ENCODE results near the gene CMTM8. TPM values are rescaled to one million over a fixed set of nuclear protein-coding genes. Genes with fewer than 3 reads are reported as not detected.

The CMTM8 gene
- total and polyA plus RNA-seq, 7 donors: 0.49 to 7.9 (median 4.3) TPM; not detected in 1

DNA sequence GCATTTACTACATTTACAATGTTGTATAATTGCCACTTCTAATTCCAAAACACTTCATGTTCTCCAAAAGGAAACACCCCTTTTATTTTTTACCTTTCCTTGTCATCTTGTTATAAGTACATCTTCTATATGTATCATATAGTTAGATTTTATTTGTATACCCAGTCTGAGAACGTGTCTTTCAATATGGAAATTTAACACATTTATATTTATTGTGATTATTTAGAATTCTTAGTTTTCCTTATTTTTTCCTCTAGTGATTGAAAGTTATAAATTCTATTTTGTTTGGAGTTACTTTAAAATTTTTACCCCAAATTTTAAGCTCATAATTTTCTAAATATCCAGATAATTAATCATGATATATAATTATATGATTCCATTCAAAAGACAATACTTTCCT is 15.8 kb downstream of the CMTM8 start:
- no peak for TF ChIP-seq POLR2AphosphoS5 (IDR thresholded peaks at IDR 0.05)
- TF ChIP-seq CTCF (IDR thresholded peaks at IDR 0.05): no peak
- TF ChIP-seq POLR2A (IDR thresholded peaks at IDR 0.05): no peak
- no peak for TF ChIP-seq EP300 (IDR thresholded peaks at IDR 0.05)
- Histone ChIP-seq H3K4me3 (no peak overlapping the region), H3K27ac (no peak overlapping the region), H3K27me3 (no peaks in the 10 kb centered on the region), H3K4me1 (no peaks in the 10 kb centered on the region), H3K9me3 (no peaks in the 10 kb centered on the region), H3K36me3 (no peaks in the 10 kb centered on the region)
- intact Hi-C loops (cut with DNase I): no loop called here
- 92% methylated on average over 1 of the region's 1 CpG for WGBS, 2 donors
- DNase-seq: no peak

GRCh38 chr3:32255345-32255744 is 16.9 kb downstream of the CMTM8 start:
- WGBS, 2 donors: 84 to 89% methylated on average over 2 of the region's 2 CpGs
- TF ChIP-seq POLR2AphosphoS5 (IDR thresholded peaks at IDR 0.05) (no peak), CTCF (IDR thresholded peaks at IDR 0.05) (no peak), POLR2A (IDR thresholded peaks at IDR 0.05) (no peak), EP300 (IDR thresholded peaks at IDR 0.05) (no peak)
- Histone ChIP-seq H3K4me3 (no peak overlapping the region), H3K4me1 (no peaks in the 10 kb centered on the region), H3K9me3 (no peaks in the 10 kb centered on the region), H3K27me3 (no peaks in the 10 kb centered on the region), H3K27ac (no peak overlapping the region), H3K36me3 (no peaks in the 10 kb centered on the region)
- no peak for DNase-seq
- intact Hi-C loops (cut with DNase I): no loop called here

- no peak for DNase-seq
- H3K27me3 ChIP-seq: no peaks in the 10 kb centered on the region
- no peak overlapping the region for H3K4me3 ChIP-seq
- TF ChIP-seq CTCF (IDR thresholded peaks at IDR 0.05): no peak
- no peak for TF ChIP-seq EP300 (IDR thresholded peaks at IDR 0.05)
- TF ChIP-seq POLR2AphosphoS5 (IDR thresholded peaks at IDR 0.05): no peak
- no peak for TF ChIP-seq POLR2A (IDR thresholded peaks at IDR 0.05)
- H3K27ac ChIP-seq: no peak overlapping the region
- intact Hi-C loops (cut with DNase I): no loop called here
- H3K4me1 ChIP-seq: no peaks in the 10 kb centered on the region
- H3K9me3 ChIP-seq: no peaks in the 10 kb centered on the region
- WGBS, 2 donors: 93 to 94% methylated on average over 3 of the region's 3 CpGs
- no peaks in the 10 kb centered on the region for H3K36me3 ChIP-seq
These were observed 17.7 kb downstream of the CMTM8 start for GRCh38 chr3:32256206-32256605.

DNA sequence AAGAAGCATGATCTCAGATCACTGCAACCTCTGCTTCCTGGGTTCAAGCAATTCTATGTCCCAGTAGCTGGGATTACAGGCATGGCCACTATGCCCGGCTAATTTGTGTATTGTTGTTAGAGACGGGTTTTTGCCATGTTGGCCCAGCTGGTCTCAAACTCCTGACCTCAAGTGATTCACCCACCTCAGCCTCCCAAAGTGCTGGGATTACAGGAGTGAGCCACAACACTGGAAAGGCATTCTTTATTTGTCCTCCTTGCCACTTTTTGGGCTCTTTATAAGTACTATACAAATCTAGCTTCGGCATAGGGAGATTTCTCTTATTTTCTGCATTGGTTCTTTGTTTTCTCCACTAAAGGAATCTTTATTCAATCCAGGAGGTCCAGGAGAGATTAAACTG is 18.6 kb downstream of the CMTM8 start:
- no peak for DNase-seq
- 94 to 97% methylated on average over 3 of the region's 3 CpGs for WGBS, 2 donors
- intact Hi-C loops (cut with DNase I): no loop called here

More for the DNA sequence above, 18.6 kb downstream of the CMTM8 start:
- H3K9me3 ChIP-seq: no peaks in the 10 kb centered on the region
- H3K27me3 ChIP-seq: no peaks in the 10 kb centered on the region
- H3K4me1 ChIP-seq: no peaks in the 10 kb centered on the region
- no peaks in the 10 kb centered on the region for H3K36me3 ChIP-seq
- no peak overlapping the region for H3K4me3 ChIP-seq
- TF ChIP-seq POLR2AphosphoS5 (IDR thresholded peaks at IDR 0.05) (no peak), EP300 (IDR thresholded peaks at IDR 0.05) (no peak), POLR2A (IDR thresholded peaks at IDR 0.05) (no peak), CTCF (IDR thresholded peaks at IDR 0.05) (no peak)
- no peak overlapping the region for H3K27ac ChIP-seq

All from sigmoid colon (tissue), 7 donors.